Kidney tubule cell (primary cell): ENCODE data around the gene UBP1.
"Not testable (repeated sequence)": the region's sequence is repeated elsewhere in the genome, so short reads cannot be mapped to it uniquely, and the experiment has no call there.

ENCODE experiments used
- DNase-seq: peaks from one replicate; pipeline ENCODE4 v3.0.0-alpha.2; 2018; ENCODE audit warnings: low spot score

UBP1 gene

GRCh38 chr3:33433843-33434242, 6.4 kb downstream of the UBP1 start:
- DNase-seq: no peak

DNA sequence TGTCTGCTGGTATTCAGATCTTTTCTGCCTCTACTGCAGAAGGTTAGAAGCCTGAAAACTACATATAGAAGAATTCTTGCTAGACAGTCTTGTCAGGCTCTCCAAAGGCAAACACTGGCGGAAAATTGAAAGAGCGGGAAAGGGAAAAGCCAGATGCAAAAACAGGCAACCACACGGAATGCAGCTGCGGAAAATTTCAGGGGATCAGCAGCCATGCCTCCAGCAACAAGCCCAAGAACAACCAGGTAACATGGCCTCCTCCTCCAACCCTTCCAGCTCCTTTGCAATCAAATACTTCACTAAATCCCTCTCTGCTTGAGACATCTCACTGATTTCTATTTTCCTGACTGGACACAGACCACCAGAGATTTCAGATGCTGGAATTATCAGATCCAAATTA, 9.6 kb downstream of the UBP1 start:
- DNase-seq: no peak

- DNase-seq: no peak
Measured at GRCh38 chr3:33430061-33430460, 10.1 kb downstream of the UBP1 start.

DNA sequence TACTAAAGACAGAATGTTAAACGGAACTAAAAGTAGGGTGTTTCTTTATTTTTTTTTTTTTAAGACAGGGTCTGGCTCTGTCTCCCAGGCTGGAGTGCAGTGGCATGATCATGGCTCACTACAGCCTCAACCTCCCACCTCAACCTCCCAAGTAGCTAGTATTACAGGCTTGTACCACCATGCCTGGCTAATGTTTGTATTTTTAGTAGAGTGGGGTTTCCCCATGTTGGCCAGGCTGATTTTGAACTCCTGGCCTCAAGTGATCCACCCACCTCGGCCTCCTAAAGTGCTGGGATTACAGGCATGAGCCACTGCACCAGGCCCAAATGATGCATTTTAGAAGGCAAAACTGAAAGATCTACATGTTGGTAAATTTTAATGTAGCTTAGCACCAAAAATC, 10.9 kb downstream of the UBP1 start:
- DNase-seq: not testable (repeated sequence)

DNA sequence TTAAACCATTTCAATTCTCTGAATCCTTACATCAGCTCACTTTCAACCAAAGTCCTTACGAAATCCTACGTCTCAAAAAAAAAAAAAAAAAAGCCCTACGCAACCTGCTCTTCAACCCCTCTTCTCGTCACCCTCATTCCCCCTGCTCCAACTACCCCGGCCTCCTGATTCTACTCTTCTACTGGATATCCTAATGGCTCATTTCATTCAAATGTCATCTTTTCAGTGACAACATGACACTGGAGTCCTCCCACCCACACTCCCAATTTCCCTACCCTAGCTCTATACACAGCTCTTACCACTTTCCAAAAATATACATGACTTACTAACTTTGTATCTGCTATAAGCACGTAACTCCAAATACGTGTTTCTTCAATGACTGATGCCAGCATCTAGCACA, 11.5 kb downstream of the UBP1 start:
- no peak for DNase-seq

DNA sequence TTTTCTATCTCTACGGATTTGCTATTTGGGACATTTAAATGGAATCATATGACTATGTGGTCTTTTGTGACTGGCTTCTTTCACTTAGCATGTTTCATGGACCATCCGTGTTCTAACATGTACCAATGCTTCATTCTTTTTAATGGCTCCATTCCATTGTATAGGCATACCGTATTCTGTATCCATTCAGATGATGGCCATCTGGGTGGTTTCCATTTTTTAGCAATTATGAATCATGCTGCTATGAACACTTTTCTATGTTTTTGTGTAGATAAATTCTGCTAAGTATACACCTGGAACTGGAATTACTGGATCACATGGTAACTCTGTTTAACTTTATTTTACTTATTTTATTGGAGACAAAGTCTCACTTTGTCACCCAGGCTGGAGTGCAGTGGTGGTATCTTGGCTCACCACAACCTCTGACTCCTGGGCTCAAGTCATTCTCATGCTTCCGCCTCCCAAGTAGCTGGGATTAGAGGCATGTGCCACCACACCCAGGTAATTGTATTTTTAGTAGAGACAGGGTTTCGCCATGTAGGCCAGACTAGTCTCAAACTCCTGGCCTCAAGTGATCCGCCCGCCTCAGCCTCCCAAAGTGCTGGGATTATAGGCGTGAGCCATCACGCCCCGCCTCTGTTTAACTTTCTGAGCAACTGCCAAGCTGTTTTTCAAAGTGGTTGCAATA, 13.4 kb downstream of the UBP1 start:
- DNase-seq: no peak

- DNase-seq: no peak
Measured at GRCh38 chr3:33426068-33426467, 14.1 kb downstream of the UBP1 start.

GRCh38 chr3:33425453-33425852, 14.8 kb downstream of the UBP1 start:
- no peak for DNase-seq

GRCh38 chr3:33424606-33425452, 15.4 kb downstream of the UBP1 start:
- DNase-seq: no peak

GRCh38 chr3:33420966-33421365, 19.2 kb downstream of the UBP1 start:
- no peak for DNase-seq

DNA sequence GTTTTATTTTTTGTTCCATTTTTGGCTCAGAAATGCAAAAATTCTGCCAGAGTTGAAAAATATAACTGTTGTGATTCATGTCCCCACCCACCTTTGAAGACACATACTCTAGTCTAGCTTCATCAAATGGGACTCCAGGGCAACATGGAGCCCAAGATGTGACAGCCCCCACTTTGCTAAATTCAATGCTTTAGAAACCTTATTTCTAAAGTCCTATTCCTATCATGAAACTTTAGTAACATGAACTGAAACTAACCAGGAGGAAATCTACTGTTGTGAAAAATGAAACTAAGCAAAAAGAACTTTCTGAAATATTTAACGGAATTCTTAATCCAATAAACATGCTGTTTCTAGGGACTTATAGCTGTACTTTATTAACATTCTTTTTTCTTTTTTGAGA, 20.3 kb downstream of the UBP1 start:
- no peak for DNase-seq

DNA sequence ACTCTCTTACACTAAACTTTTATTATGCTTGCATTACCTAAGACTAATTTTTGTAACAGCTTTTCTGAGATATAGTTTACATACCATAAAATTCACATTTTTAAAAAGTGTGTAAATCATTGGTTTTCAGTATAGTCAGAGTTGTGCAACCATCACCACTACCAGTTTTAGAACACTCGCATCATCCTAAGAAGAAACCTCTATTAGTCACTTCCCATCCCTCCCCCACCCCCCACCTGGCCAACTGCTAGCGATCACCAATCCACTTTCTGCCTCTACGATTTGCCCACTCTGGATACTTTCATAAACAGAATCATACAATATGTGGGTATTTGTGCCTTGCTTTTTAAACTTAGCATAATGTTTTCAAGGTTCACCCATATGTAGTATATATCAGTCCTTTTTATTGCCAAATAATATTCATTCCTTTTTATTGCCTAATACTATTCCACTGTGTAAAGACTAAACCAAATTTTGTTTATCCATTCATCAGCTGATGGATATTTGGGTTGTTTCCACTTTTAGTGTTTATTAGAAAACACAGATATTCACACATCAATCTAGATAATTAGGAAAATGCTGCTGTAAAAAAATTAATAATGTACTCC, 23.0 kb downstream of the UBP1 start:
- peak; percentile 14 for DNase-seq

GRCh38 chr3:33410816-33411215, 29.4 kb downstream of the UBP1 start:
- not testable (repeated sequence) for DNase-seq

GRCh38 chr3:33403756-33404155, 36.4 kb downstream of the UBP1 start:
- DNase-seq: no peak

DNA sequence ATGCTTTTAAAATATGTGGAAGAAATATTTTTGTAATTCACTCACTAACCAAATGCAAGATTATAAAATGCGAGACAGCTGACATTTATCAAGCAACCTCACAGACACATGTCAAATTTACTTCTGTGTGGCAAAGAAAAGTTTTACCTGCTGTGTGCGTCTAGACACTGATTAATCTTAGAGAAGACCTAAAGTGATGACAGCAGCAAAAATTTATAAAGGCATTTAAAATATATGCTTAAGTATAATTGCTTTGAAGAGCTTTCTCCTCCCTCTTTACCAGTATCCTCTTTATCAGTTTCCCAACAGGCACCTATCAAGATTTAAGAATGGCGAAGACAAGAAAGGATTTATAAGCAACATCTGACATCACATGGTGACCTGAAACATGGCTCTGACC, 37.3 kb downstream of the UBP1 start:
- DNase-seq: no peak

- DNase-seq: no peak
Measured at GRCh38 chr3:33401781-33402180, 38.4 kb downstream of the UBP1 start.

GRCh38 chr3:33398410-33398809, 41.8 kb downstream of the UBP1 start:
- DNase-seq: no peak

DNA sequence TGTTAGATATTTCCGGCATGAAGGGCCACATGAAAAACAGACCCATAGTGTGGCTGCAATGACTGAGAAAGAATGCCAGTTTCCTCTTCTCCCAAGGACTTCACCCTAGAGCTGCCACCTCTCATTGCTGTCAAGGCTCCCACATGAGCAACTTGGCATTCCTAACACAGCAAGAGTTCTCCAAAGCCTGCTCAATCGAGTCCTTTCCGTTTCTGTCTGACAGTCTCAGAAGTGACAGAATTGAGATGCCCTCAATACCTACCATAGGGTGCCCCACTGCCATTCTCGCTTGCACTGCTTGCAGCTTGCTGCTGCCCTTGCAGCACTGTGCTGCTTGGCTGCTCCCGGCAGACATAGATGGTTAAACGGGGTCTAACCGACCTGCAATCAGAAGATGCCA, 44.3 kb downstream of the UBP1 start:
- DNase-seq: no peak

DNA sequence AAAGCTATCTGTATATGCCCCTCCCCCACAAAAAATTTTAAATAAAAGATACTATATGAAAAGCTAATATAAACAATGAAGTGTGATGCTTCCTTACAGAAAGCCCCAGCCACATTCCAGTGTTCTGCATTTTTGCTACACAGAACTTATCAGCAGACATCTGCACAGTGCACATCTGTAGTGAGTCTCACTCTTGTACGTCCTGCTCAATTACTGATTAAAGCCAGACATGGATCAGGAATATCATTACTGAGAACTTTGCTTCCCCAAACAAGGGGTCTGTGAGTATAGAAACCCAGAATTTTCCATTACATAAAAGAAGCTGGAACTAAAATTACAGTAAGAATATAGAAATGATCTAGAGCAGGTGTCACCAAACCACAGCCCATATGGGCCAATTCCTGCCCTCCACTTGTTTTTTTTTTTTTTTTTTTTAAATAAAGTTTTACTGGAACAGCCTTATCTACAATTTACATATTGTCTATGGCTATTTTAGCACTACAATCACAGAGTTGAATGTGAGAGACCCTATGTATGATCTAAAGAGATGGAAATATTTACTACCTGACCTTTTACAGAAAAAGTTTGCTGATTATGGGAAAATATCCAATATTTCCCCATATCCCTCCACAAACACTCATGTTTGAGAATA, 45.7 kb downstream of the UBP1 start:
- no peak for DNase-seq

DNA sequence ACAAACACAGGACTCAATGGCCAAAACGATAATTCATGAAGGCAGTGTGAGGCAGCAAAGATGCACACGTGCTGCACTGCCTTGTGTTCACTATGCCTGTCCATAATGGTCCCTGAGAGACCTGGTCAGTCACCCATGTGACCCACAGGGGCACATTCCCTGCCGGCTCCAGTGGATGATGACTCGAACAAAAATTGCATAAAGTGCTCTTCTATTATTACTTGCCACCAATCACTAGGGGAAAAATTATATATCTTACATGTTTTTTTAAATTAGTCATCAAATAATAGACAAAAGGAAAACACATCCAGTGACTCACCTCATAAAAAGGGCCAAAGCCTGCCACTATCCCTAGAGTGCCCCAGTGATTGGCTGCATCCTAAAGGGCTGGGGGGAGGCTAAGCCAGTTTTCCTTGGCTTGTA, 47.5 kb downstream of the UBP1 start:
- DNase-seq: peak; percentile 92

DNA sequence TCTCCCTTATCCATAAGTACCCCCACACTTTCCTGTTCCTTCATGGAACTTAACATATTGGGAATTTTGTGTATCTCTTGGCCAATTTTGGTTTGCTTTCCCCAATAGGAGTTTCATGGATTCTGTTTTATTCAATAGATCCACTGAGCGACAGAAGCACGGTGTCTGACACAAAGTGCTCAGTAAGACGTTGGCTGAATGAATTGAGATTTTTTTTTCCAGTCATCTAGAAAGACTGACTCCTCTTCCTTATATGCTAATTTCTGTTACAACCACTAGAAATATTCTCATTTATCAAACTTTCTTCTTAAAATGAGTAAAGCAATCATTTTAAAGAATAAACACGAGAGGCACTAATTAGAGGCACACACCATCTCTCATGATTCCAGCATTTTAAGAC, 48.1 kb downstream of the UBP1 start:
- DNase-seq: no peak

DNA sequence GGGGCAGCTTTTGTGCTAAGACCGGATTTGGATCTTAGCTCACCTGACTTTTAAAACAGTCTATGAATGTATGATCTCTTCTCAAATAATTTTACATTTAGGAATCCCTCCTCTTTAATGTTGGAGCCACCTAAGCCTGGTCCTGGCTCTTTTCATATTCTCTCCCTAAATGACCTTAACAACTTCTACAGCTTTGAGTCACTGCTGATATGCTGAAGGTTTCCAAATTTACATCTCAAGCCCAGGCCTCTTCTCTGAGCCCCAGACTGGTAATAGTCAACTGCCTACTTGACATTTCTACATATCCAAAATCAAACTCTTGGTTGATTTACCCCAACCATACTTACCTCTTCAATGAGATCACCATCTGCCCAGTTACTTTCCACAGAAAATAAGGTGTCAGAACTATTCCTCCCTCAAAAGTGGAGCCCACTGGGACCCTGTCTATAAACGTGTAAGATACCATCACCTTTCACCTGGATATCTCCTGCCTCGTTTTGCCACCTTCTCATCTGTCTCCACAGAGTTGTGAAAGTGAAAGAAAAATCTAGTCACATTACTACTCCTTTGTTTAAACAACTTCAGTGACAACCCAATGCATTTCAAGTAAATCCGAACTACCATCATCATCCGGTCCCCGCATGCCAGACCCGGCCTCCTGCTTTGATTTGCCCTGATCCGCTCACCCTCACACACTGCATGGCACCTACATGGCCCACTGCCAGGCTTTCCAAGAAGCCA, 48.8 kb downstream of the UBP1 start:
- no peak for DNase-seq
